ENCODE data around the gene MCEMP1. TPM values are rescaled to one million over a fixed set of nuclear protein-coding genes. Genes with fewer than 3 reads are reported as not detected.

The MCEMP1 gene
- total and polyA plus RNA-seq, 7 donors = 0.36 to 2.8 (median 0.50) TPM; not detected in 1

GRCh38 chr19:7668842-7669241, 8.0 kb upstream of the MCEMP1 start, which contains the start of gene RETN:
Gene RETN (plus strand): TSS chr19:7669049. CDS start chr19:7669327, 278 bp downstream.
- Histone ChIP-seq H3K4me3 (no peak within 1 kb of the TSS), H3K9me3 (no peaks in the 10 kb centered on the region), H3K4me1 (no peaks in the 10 kb centered on the region), H3K27me3 (peaks cover 0 to 40% (median 20%) of the 10 kb centered on the region in 3 donors), H3K27ac (no peak within 1 kb of the TSS), H3K36me3 (no peaks in the 10 kb centered on the region)
- intact Hi-C loops (cut with DNase I) = no loop called here
- 70 to 71% methylated on average over 9 of the region's 9 CpGs for WGBS, 2 donors
- DNase-seq = no peak
- TF ChIP-seq CTCF (IDR thresholded peaks at IDR 0.05) = no peak
- no peak for TF ChIP-seq POLR2A (IDR thresholded peaks at IDR 0.05)
- TF ChIP-seq EP300 (IDR thresholded peaks at IDR 0.05) = no peak
- TF ChIP-seq POLR2AphosphoS5 (IDR thresholded peaks at IDR 0.05) = no peak

- intact Hi-C loops (cut with DNase I) = no loop called here
- no peaks in the 10 kb centered on the region for H3K9me3 ChIP-seq
- H3K36me3 ChIP-seq = no peaks in the 10 kb centered on the region
- no peak for DNase-seq
- peaks cover 0 to 40% (median 20%) of the 10 kb centered on the region in 3 donors for H3K27me3 ChIP-seq
- WGBS, 2 donors = 33 to 42% methylated on average over 9 of the region's 9 CpGs
- H3K4me3 ChIP-seq = no peak overlapping the region
- H3K4me1 ChIP-seq = no peaks in the 10 kb centered on the region
- H3K27ac ChIP-seq = no peak overlapping the region
- TF ChIP-seq EP300 (IDR thresholded peaks at IDR 0.05) (no peak), CTCF (IDR thresholded peaks at IDR 0.05) (no peak), POLR2AphosphoS5 (IDR thresholded peaks at IDR 0.05) (no peak), POLR2A (IDR thresholded peaks at IDR 0.05) (no peak)
Observed at GRCh38 chr19:7669641-7670040, 7.2 kb upstream of the MCEMP1 start.

- Histone ChIP-seq H3K27ac (no peak overlapping the region), H3K4me1 (no peaks in the 10 kb centered on the region), H3K27me3 (peaks cover 0 to 40% (median 20%) of the 10 kb centered on the region in 3 donors), H3K36me3 (no peaks in the 10 kb centered on the region), H3K9me3 (no peaks in the 10 kb centered on the region), H3K4me3 (no peak overlapping the region)
- TF ChIP-seq POLR2A (IDR thresholded peaks at IDR 0.05) = no peak
- no peak for TF ChIP-seq CTCF (IDR thresholded peaks at IDR 0.05)
- TF ChIP-seq EP300 (IDR thresholded peaks at IDR 0.05) = no peak
- no peak for TF ChIP-seq POLR2AphosphoS5 (IDR thresholded peaks at IDR 0.05)
- 2 to 3% methylated on average over 43 of the region's 43 CpGs for WGBS, 2 donors
- intact Hi-C loops (cut with DNase I) = no loop called here
- DNase-seq = no peak
Observed at GRCh38 chr19:7670150-7670783, 6.6 kb upstream of the MCEMP1 start.

- H3K36me3 ChIP-seq = no peaks in the 10 kb centered on the region
- no peak for TF ChIP-seq POLR2AphosphoS5 (IDR thresholded peaks at IDR 0.05)
- TF ChIP-seq CTCF (IDR thresholded peaks at IDR 0.05) = no peak
- no peak for TF ChIP-seq EP300 (IDR thresholded peaks at IDR 0.05)
- no peak for DNase-seq
- no peak overlapping the region for H3K4me3 ChIP-seq
- peaks cover 0 to 44% (median 20%) of the 10 kb centered on the region in 3 donors for H3K27me3 ChIP-seq
- intact Hi-C loops (cut with DNase I) = no loop called here
- H3K27ac ChIP-seq = no peak overlapping the region
- H3K9me3 ChIP-seq = no peaks in the 10 kb centered on the region
- WGBS, 2 donors = 28 to 48% methylated on average over 9 of the region's 9 CpGs
- H3K4me1 ChIP-seq = no peaks in the 10 kb centered on the region
Observed at GRCh38 chr19:7670790-7671189, 6.1 kb upstream of the MCEMP1 start.

GRCh38 chr19:7672522-7672921, 4.4 kb upstream of the MCEMP1 start:
- Histone ChIP-seq H3K4me3 (no peak overlapping the region), H3K27me3 (peaks cover 0 to 58% (median 23%) of the 10 kb centered on the region in 3 donors), H3K9me3 (no peaks in the 10 kb centered on the region), H3K36me3 (no peaks in the 10 kb centered on the region), H3K4me1 (no peaks in the 10 kb centered on the region), H3K27ac (no peak overlapping the region)
- TF ChIP-seq EP300 (IDR thresholded peaks at IDR 0.05) = no peak
- no peak for TF ChIP-seq POLR2A (IDR thresholded peaks at IDR 0.05)
- no peak for TF ChIP-seq CTCF (IDR thresholded peaks at IDR 0.05)
- no peak for TF ChIP-seq POLR2AphosphoS5 (IDR thresholded peaks at IDR 0.05)
- intact Hi-C loops (cut with DNase I) = no loop called here
- no peak for DNase-seq
- WGBS, 2 donors = 49 to 61% methylated on average over 9 of the region's 9 CpGs

Measured in sigmoid colon (tissue), 7 donors.